Fibroblast of mammary gland (primary cell): ENCODE data around the gene FAM120A.

Experiments used
- DNase-seq: peaks from one replicate; pipeline ENCODE4 v3.0.0-alpha.2; 2010; ENCODE audit warnings: low read depth
- H3K4me3 ChIP-seq: 2 replicates; pipeline ENCODE4 v1.5.1; 2011; ENCODE audit warnings: low read depth, mild to moderate bottlenecking, low read length, moderate library complexity; ENCODE audit not compliant: control insufficient read depth
- CTCF ChIP-seq: conservative IDR thresholded peaks from 2 replicates; pipeline ENCODE4 v1.5.1; 2011; ENCODE audit warnings: low read depth, low read length, inconsistent platforms; ENCODE audit not compliant: control insufficient read depth, insufficient read depth

The FAM120A gene

GRCh38 chr9:93591301-93592007 lies 140.0 kb downstream of the FAM120A start:
- no peak for DNase-seq
- H3K4me3 ChIP-seq, result no peak overlapping the region
- no peak for TF ChIP-seq CTCF

- TF ChIP-seq CTCF, result no peak
- H3K4me3 ChIP-seq, result no peak overlapping the region
- DNase-seq, result no peak
These were observed 140.6 kb downstream of the FAM120A start for GRCh38 chr9:93592008-93592642.

- H3K4me3 ChIP-seq, result no peak overlapping the region
- TF ChIP-seq CTCF, result peak; percentile 17
- DNase-seq, result no peak
These were observed 141.1 kb downstream of the FAM120A start for GRCh38 chr9:93592643-93593021.

- no peak overlapping the region for H3K4me3 ChIP-seq
- no peak for DNase-seq
- no peak for TF ChIP-seq CTCF
These were observed 141.7 kb downstream of the FAM120A start for GRCh38 chr9:93593144-93593658.

GRCh38 chr9:93594041-93594756 lies 142.7 kb downstream of the FAM120A start:
- no peak overlapping the region for H3K4me3 ChIP-seq
- TF ChIP-seq CTCF, result no peak
- no peak for DNase-seq

GRCh38 chr9:93595461-93595860 lies 144.0 kb downstream of the FAM120A start:
- H3K4me3 ChIP-seq, result no peak overlapping the region
- no peak for DNase-seq
- no peak for TF ChIP-seq CTCF
